ENCODE data around the gene UNC5C.

DNA sequence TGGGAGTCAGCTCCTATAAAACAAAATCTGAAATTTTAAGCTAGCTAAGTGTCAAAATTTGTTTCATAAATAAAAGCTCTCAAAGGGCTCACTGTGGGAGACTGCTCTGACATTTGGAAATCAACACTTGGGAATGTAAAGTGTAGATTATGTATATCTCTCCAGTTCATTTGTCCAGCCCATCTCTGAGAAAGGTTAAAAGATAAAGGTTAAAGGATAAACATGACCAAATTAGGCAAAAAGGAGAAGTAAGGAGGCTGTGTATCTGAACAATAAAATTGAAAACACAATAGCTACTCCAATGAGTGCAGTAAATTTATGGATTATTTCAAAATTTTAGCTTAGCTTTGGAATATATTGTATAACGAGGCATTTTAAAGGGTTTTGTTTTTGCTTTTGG, 304.9 kb downstream of the UNC5C start:
- TF ChIP-seq, protein P1, sequence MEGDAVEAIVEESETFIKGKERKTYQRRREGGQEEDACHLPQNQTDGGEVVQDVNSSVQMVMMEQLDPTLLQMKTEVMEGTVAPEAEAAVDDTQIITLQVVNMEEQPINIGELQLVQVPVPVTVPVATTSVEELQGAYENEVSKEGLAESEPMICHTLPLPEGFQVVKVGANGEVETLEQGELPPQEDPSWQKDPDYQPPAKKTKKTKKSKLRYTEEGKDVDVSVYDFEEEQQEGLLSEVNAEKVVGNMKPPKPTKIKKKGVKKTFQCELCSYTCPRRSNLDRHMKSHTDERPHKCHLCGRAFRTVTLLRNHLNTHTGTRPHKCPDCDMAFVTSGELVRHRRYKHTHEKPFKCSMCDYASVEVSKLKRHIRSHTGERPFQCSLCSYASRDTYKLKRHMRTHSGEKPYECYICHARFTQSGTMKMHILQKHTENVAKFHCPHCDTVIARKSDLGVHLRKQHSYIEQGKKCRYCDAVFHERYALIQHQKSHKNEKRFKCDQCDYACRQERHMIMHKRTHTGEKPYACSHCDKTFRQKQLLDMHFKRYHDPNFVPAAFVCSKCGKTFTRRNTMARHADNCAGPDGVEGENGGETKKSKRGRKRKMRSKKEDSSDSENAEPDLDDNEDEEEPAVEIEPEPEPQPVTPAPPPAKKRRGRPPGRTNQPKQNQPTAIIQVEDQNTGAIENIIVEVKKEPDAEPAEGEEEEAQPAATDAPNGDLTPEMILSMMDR (IDR thresholded peaks at IDR 0.05): no peak
- no peak for TF ChIP-seq POLR2A (IDR thresholded peaks at IDR 0.05)

All from uterus (tissue), 2 donors.